ENCODE data around the gene PRTFDC1.
A peak's percentile ranks its signal among the peaks of the same experiment; 100 is the strongest.

PRTFDC1 gene

GRCh38 chr10:24885551-24886289 is 66.7 kb downstream of the PRTFDC1 start:
- H3K36me3 Mint-ChIP-seq: no peaks in the 10 kb centered on the region
- peak overlapping the region; percentile 36 for H3K27ac Mint-ChIP-seq
- H3K4me1 Mint-ChIP-seq: peaks cover 89% of the 10 kb centered on the region
- H3K27me3 Mint-ChIP-seq: no peaks in the 10 kb centered on the region
- H3K4me3 Mint-ChIP-seq: no peak overlapping the region
- H3K9me3 Mint-ChIP-seq: peaks cover 5% of the 10 kb centered on the region

- Mint-ChIP-seq H3K36me3 (no peaks in the 10 kb centered on the region), H3K4me1 (peaks cover 87% of the 10 kb centered on the region), H3K27me3 (no peaks in the 10 kb centered on the region), H3K4me3 (no peak overlapping the region), H3K27ac (peak overlapping the region; percentile 8), H3K9me3 (peaks cover 5% of the 10 kb centered on the region)
Measured at GRCh38 chr10:24884793-24885192, 67.6 kb downstream of the PRTFDC1 start.

GRCh38 chr10:24884316-24884715 is 68.1 kb downstream of the PRTFDC1 start:
- peak overlapping the region; percentile 8 for H3K27ac Mint-ChIP-seq
- H3K4me3 Mint-ChIP-seq: no peak overlapping the region
- H3K27me3 Mint-ChIP-seq: no peaks in the 10 kb centered on the region
- peaks cover 86% of the 10 kb centered on the region for H3K4me1 Mint-ChIP-seq
- peaks cover 5% of the 10 kb centered on the region for H3K9me3 Mint-ChIP-seq
- H3K36me3 Mint-ChIP-seq: no peaks in the 10 kb centered on the region

GRCh38 chr10:24883176-24883575 is 69.2 kb downstream of the PRTFDC1 start:
- Mint-ChIP-seq H3K36me3 (no peaks in the 10 kb centered on the region), H3K27ac (peak overlapping the region; percentile 66), H3K9me3 (peaks cover 5% of the 10 kb centered on the region), H3K4me3 (peak overlapping the region; percentile 13), H3K27me3 (no peaks in the 10 kb centered on the region), H3K4me1 (peaks cover 78% of the 10 kb centered on the region)

GRCh38 chr10:24882047-24882698 is 70.2 kb downstream of the PRTFDC1 start:
- Mint-ChIP-seq H3K36me3 (no peaks in the 10 kb centered on the region), H3K27me3 (no peaks in the 10 kb centered on the region), H3K4me1 (peaks cover 68% of the 10 kb centered on the region), H3K27ac (peak overlapping the region; percentile 77), H3K9me3 (no peaks in the 10 kb centered on the region), H3K4me3 (peak overlapping the region; percentile 78)

GRCh38 chr10:24879861-24880260 is 72.5 kb downstream of the PRTFDC1 start:
- Mint-ChIP-seq H3K4me3 (no peak overlapping the region), H3K36me3 (peaks cover 5% of the 10 kb centered on the region), H3K4me1 (peaks cover 50% of the 10 kb centered on the region), H3K9me3 (peaks cover 8% of the 10 kb centered on the region), H3K27ac (peak overlapping the region; percentile 68), H3K27me3 (no peaks in the 10 kb centered on the region)

- peaks cover 18% of the 10 kb centered on the region for H3K4me1 Mint-ChIP-seq
- no peak overlapping the region for H3K27ac Mint-ChIP-seq
- H3K27me3 Mint-ChIP-seq: no peaks in the 10 kb centered on the region
- H3K36me3 Mint-ChIP-seq: peaks cover 5% of the 10 kb centered on the region
- H3K9me3 Mint-ChIP-seq: peaks cover 9% of the 10 kb centered on the region
- H3K4me3 Mint-ChIP-seq: no peak overlapping the region
Measured at GRCh38 chr10:24874133-24874532, 78.3 kb downstream of the PRTFDC1 start.

- peaks cover 5% of the 10 kb centered on the region for H3K36me3 Mint-ChIP-seq
- peaks cover 18% of the 10 kb centered on the region for H3K4me1 Mint-ChIP-seq
- peaks cover 9% of the 10 kb centered on the region for H3K9me3 Mint-ChIP-seq
- no peaks in the 10 kb centered on the region for H3K27me3 Mint-ChIP-seq
- no peak overlapping the region for H3K27ac Mint-ChIP-seq
- H3K4me3 Mint-ChIP-seq: no peak overlapping the region
Measured at GRCh38 chr10:24873281-24873683, 79.1 kb downstream of the PRTFDC1 start.

- H3K27me3 Mint-ChIP-seq: no peaks in the 10 kb centered on the region
- peaks cover 5% of the 10 kb centered on the region for H3K36me3 Mint-ChIP-seq
- H3K4me3 Mint-ChIP-seq: no peak overlapping the region
- H3K27ac Mint-ChIP-seq: no peak overlapping the region
- peaks cover 9% of the 10 kb centered on the region for H3K9me3 Mint-ChIP-seq
- H3K4me1 Mint-ChIP-seq: peaks cover 18% of the 10 kb centered on the region
Measured at GRCh38 chr10:24872790-24873182, 79.6 kb downstream of the PRTFDC1 start.

- Mint-ChIP-seq H3K27ac (no peak overlapping the region), H3K27me3 (no peaks in the 10 kb centered on the region), H3K4me3 (no peak overlapping the region), H3K4me1 (peaks cover 20% of the 10 kb centered on the region), H3K36me3 (peaks cover 5% of the 10 kb centered on the region), H3K9me3 (peaks cover 9% of the 10 kb centered on the region)
Measured at GRCh38 chr10:24872049-24872789, 80.2 kb downstream of the PRTFDC1 start.

GRCh38 chr10:24871011-24871935 is 81.1 kb downstream of the PRTFDC1 start:
- no peaks in the 10 kb centered on the region for H3K27me3 Mint-ChIP-seq
- H3K4me1 Mint-ChIP-seq: peaks cover 24% of the 10 kb centered on the region
- H3K36me3 Mint-ChIP-seq: peaks cover 5% of the 10 kb centered on the region
- H3K9me3 Mint-ChIP-seq: peaks cover 9% of the 10 kb centered on the region
- no peak overlapping the region for H3K27ac Mint-ChIP-seq
- no peak overlapping the region for H3K4me3 Mint-ChIP-seq

- Mint-ChIP-seq H3K4me1 (peaks cover 34% of the 10 kb centered on the region), H3K9me3 (no peaks in the 10 kb centered on the region), H3K36me3 (peaks cover 4% of the 10 kb centered on the region), H3K4me3 (no peak overlapping the region), H3K27ac (no peak overlapping the region), H3K27me3 (peaks cover 2% of the 10 kb centered on the region)
Measured at GRCh38 chr10:24869354-24870015, 82.9 kb downstream of the PRTFDC1 start.

GRCh38 chr10:24866604-24867583 is 85.5 kb downstream of the PRTFDC1 start:
- H3K9me3 Mint-ChIP-seq: no peaks in the 10 kb centered on the region

GRCh38 chr10:24865783-24866182 is 86.6 kb downstream of the PRTFDC1 start:
- peaks cover 38% of the 10 kb centered on the region for H3K4me1 Mint-ChIP-seq
- H3K27ac Mint-ChIP-seq: no peak overlapping the region
- H3K27me3 Mint-ChIP-seq: peaks cover 2% of the 10 kb centered on the region
- H3K9me3 Mint-ChIP-seq: no peaks in the 10 kb centered on the region
- peaks cover 4% of the 10 kb centered on the region for H3K36me3 Mint-ChIP-seq
- H3K4me3 Mint-ChIP-seq: no peak overlapping the region

More at GRCh38 chr10:24866604-24867583, 85.5 kb downstream of the PRTFDC1 start:
- Mint-ChIP-seq H3K4me3 (peak overlapping the region; percentile 12), H3K36me3 (peaks cover 4% of the 10 kb centered on the region), H3K27ac (no peak overlapping the region), H3K27me3 (peaks cover 2% of the 10 kb centered on the region), H3K4me1 (peaks cover 41% of the 10 kb centered on the region)
